GM23338 (cell line): ENCODE results near the gene ZFHX3. TPM values are rescaled to one million over a fixed set of nuclear protein-coding genes. Genes with fewer than 3 reads are reported as not detected.

ENCODE experiments used
- ATAC-seq: fragments of 200-7000 bp; cut with Tn5 transposase; 3 replicates; pipeline ENCODE4 v1.9.1; 2020
- DNase-seq: peaks from one replicate; pipeline ENCODE4 v3.0.0-alpha.2; 2015; ENCODE audit warnings: low spot score
- H2AFZ ChIP-seq: fragments of 200-600 bp; sonication (generic); 2 replicates; pipeline ENCODE4 v1.8.0; 2016; ENCODE audit warnings: antibody characterized with exemption, mild to moderate bottlenecking, moderate library complexity
- H3F3A ChIP-seq: fragments of 200-600 bp; sonication (generic); replicated peaks from 2 replicates; pipeline ENCODE4 v1.8.0; 2017; ENCODE audit warnings: antibody characterized with exemption, mixed run types, low read depth
- H3K27ac ChIP-seq: fragments of 200-600 bp; sonication (generic); 2 replicates; pipeline ENCODE4 v1.6.1; 2016; ENCODE audit warnings: low read depth
- H3K27me3 ChIP-seq: fragments of 200-600 bp; sonication (generic); 2 replicates; pipeline ENCODE4 v1.8.0; 2016; ENCODE audit warnings: mild to moderate bottlenecking, mixed run types, moderate library complexity; ENCODE audit not compliant: insufficient read depth
- H3K36me3 ChIP-seq: fragments of 200-600 bp; sonication (generic); 2 replicates; pipeline ENCODE4 v1.8.0; 2016; ENCODE audit warnings: mild to moderate bottlenecking; ENCODE audit not compliant: insufficient read depth
- H3K4me1 ChIP-seq: fragments of 200-600 bp; sonication (generic); 2 replicates; pipeline ENCODE4 v1.8.0; 2016; ENCODE audit warnings: mild to moderate bottlenecking, moderate library complexity; ENCODE audit not compliant: insufficient read depth
- H3K4me2 ChIP-seq: fragments of 200-600 bp; sonication (generic); 2 replicates; pipeline ENCODE4 v1.7.1; 2017; ENCODE audit warnings: mixed run types
- H3K4me3 ChIP-seq: fragments of 200-600 bp; sonication (generic); 2 replicates; pipeline ENCODE4 v1.6.1; 2016; ENCODE audit warnings: mixed run types
- H3K79me2 ChIP-seq: fragments of 200-600 bp; sonication (generic); replicated peaks from 2 replicates; pipeline ENCODE4 v1.8.0; 2017; ENCODE audit warnings: mild to moderate bottlenecking; ENCODE audit not compliant: insufficient read depth
- H3K9me2 ChIP-seq: fragments of 200-600 bp; sonication (generic); 2 replicates; pipeline ENCODE4 v1.8.0; 2017; ENCODE audit not compliant: insufficient read depth
- H4K20me1 ChIP-seq: fragments of 200-600 bp; sonication (generic); replicated peaks from 2 replicates; pipeline ENCODE4 v1.8.0; 2017; ENCODE audit warnings: mild to moderate bottlenecking; ENCODE audit not compliant: insufficient read depth
- H3K27ac Mint-ChIP-seq: 2 replicates; pipeline ENCODE4 v1.8.0; 2020; ENCODE audit warnings: inconsistent platforms, mild to moderate bottlenecking, moderate library complexity, mixed read lengths
- H3K27me3 Mint-ChIP-seq: 3 replicates; pipeline ENCODE4 v1.8.0; 2022; ENCODE audit warnings: low read depth, mild to moderate bottlenecking, moderate library complexity, mixed read lengths, inconsistent platforms; ENCODE audit not compliant: insufficient read depth, poor library complexity
- H3K36me3 Mint-ChIP-seq: 3 replicates; pipeline ENCODE4 v1.8.0; 2021; ENCODE audit warnings: low read depth, mild to moderate bottlenecking, inconsistent platforms, moderate library complexity, mixed read lengths
- H3K4me1 Mint-ChIP-seq: 3 replicates; pipeline ENCODE4 v1.8.0; 2020; ENCODE audit warnings: mild to moderate bottlenecking, inconsistent platforms, mixed read lengths
- H3K4me3 Mint-ChIP-seq: 3 replicates; pipeline ENCODE4 v1.8.0; 2021; ENCODE audit warnings: moderate library complexity, mild to moderate bottlenecking, inconsistent platforms, mixed read lengths
- H3K9me3 Mint-ChIP-seq: 3 replicates; pipeline ENCODE4 v1.8.0; 2020; ENCODE audit warnings: moderate library complexity, mild to moderate bottlenecking, inconsistent platforms, mixed read lengths
- CREB1 ChIP-seq: fragments of 250-450 bp; sonication (Bioruptor Pico); IDR thresholded peaks from 2 replicates; pipeline ENCODE4 v1.5.0; 2020; ENCODE audit warnings: low read depth, mild to moderate bottlenecking, moderate library complexity
- CTCF ChIP-seq, 2 experiments: fragments of 200-600 bp in 1 of 2; sonication (generic) in 1 of 2; conservative IDR thresholded peaks; 2 replicates each; pipeline versions ENCODE4 v1.5.1 to v1.6.1; 2016 to 2017; ENCODE audit warnings: antibody characterized with exemption in 2 of 2, low read depth in 2 of 2, mild to moderate bottlenecking in 2 of 2, moderate library complexity in 1 of 2
- ETS1 ChIP-seq: IDR thresholded peaks from 2 replicates; pipeline ENCODE4 v1.6.1; 2016; ENCODE audit warnings: antibody characterized with exemption
- JUNB ChIP-seq: IDR thresholded peaks from one replicate; pipeline ENCODE4 v1.6.1; 2016; ENCODE audit warnings: antibody characterized with exemption; ENCODE audit not compliant: unreplicated experiment
- NANOG ChIP-seq: IDR thresholded peaks from 2 replicates; pipeline ENCODE4 v1.6.1; 2016; ENCODE audit warnings: antibody characterized with exemption, borderline replicate concordance
- POLR2AphosphoS5 ChIP-seq: IDR thresholded peaks from 2 replicates; pipeline ENCODE4 v1.6.1; 2016; ENCODE audit warnings: antibody characterized with exemption, low read depth
- STAT1 ChIP-seq: IDR thresholded peaks from one replicate; pipeline ENCODE4 v1.6.1; 2016; ENCODE audit warnings: antibody characterized with exemption; ENCODE audit not compliant: unreplicated experiment
- ZNF462 ChIP-seq: fragments of 250-450 bp; sonication (Bioruptor Pico); IDR thresholded peaks from 2 replicates; pipeline ENCODE4 v1.5.0; 2020; ENCODE audit warnings: mild to moderate bottlenecking, moderate library complexity
- polyA plus RNA-seq: library from polyadenylated mRNA; unstranded; fragments of >200 nt; fragmentation: Nextera tagmentation; extraction: Ambion mirVana; gene quantifications from 2 replicates; pipeline ENCODE4 v1.2.1, GENCODE V29; 2016
- total RNA-seq: library from RNA; depleted of rRNA; stranded (reverse); fragments of >200 nt; shearing (Covaris generic); gene quantifications from 2 replicates; pipeline ENCODE4 v1.2.3, GENCODE V29; 2014

Gene ZFHX3
- total and polyA plus RNA-seq, 2 experiments from 2014 or later = 1.0 to 1.5 TPM

- peaks cover 29% of the 10 kb centered on the region for H3K4me1 Mint-ChIP-seq
- Histone ChIP-seq H3K79me2 (no peaks in the 10 kb centered on the region), H3F3A (no peaks in the 10 kb centered on the region; the same call in 1 of the 2 replicates), H3K27ac (no peak overlapping the region), H3K9me2 (no peaks in the 10 kb centered on the region), H2AFZ (0 out of 2 replicates have a peak overlapping the region, but pooled peaks have one; percentile 56), H3K4me1 (peaks cover 18% of the 10 kb centered on the region), H4K20me1 (no peaks in the 10 kb centered on the region), H3K27me3 (no peaks in the 10 kb centered on the region), H3K36me3 (no peaks in the 10 kb centered on the region), H3K4me2 (0 out of 2 replicates have a peak overlapping the region, but pooled peaks have one; percentile 25), H3K4me3 (no peak overlapping the region)
- peaks cover 12% of the 10 kb centered on the region for H3K27me3 Mint-ChIP-seq
- H3K27ac Mint-ChIP-seq = no peak overlapping the region
- TF ChIP-seq CTCF (conservative IDR thresholded peaks at IDR 0.05; ENCODE audit: low read depth in 2 of 2) (peak; percentile 65 to 82), ETS1 (no peak)
- no peak overlapping the region for H3K4me3 Mint-ChIP-seq
- DNase-seq = peak; percentile 73
- no peaks in the 10 kb centered on the region for H3K36me3 Mint-ChIP-seq
- H3K9me3 Mint-ChIP-seq = no peaks in the 10 kb centered on the region
- peak; percentile 89 for ATAC-seq
Measured at GRCh38 chr16:72847187-72848027, 200.5 kb downstream of the ZFHX3 start.

GRCh38 chr16:72846594-72846993 lies 201.3 kb downstream of the ZFHX3 start:
- Histone ChIP-seq H3K27me3 (no peaks in the 10 kb centered on the region), H3F3A (no peaks in the 10 kb centered on the region; the same call in 1 of the 2 replicates), H2AFZ (no peak overlapping the region), H3K36me3 (no peaks in the 10 kb centered on the region), H3K9me2 (no peaks in the 10 kb centered on the region), H3K4me1 (peaks cover 18% of the 10 kb centered on the region), H3K4me2 (no peak overlapping the region), H4K20me1 (no peaks in the 10 kb centered on the region), H3K4me3 (no peak overlapping the region), H3K27ac (no peak overlapping the region), H3K79me2 (no peaks in the 10 kb centered on the region)
- ATAC-seq (no peak), DNase-seq (no peak)
- Mint-ChIP-seq H3K27ac (no peak overlapping the region), H3K9me3 (no peaks in the 10 kb centered on the region), H3K27me3 (peaks cover 12% of the 10 kb centered on the region), H3K4me1 (peaks cover 29% of the 10 kb centered on the region), H3K4me3 (no peak overlapping the region), H3K36me3 (no peaks in the 10 kb centered on the region)
- TF ChIP-seq STAT1 (no peak), ETS1 (no peak), ZNF462 (CRISPR knock-in tag) (no peak), POLR2AphosphoS5 (no peak), JUNB (no peak), NANOG (no peak), CREB1 (no peak)
